ENCODE data around the gene TGFB2.
A peak's percentile ranks its signal among the peaks of the same experiment; 100 is the strongest.

The TGFB2 gene

GRCh38 chr1:218380125-218380977, 35.2 kb downstream of the TGFB2 start:
- H3K4me3 ChIP-seq (ENCODE audit: low read depth, low read length) = no peak overlapping the region
- TF ChIP-seq CTCF (IDR thresholded peaks at IDR 0.05; ENCODE audit: low read depth, low read length, missing control alignments) = no peak
- in situ Hi-C loops (cut with HindIII; ENCODE audit: low sequenced_read_pairs) = no loop called here
- peak; percentile 83 for DNase-seq (ENCODE audit: low read depth)

DNA sequence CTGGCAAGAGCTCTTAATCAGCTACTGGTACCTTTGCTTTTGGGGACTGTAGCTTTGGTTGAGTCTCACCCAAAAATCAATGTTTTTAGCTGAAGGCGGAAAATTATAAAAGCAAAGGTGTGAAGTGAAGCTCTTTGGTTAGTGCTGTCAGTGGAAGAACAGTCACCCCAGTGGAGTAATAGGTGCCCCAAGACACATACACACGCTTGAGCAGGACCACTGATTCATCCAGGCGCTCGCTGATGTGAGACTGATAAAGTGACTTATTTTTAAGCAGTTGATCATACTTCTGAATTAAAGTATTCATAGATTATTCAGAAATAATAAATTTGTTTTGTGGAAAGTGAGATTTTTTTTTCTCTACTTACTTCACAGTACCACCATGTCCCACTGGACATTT, 37.1 kb downstream of the TGFB2 start:
- no peak overlapping the region for H3K4me3 ChIP-seq (ENCODE audit: low read depth, low read length)
- DNase-seq (ENCODE audit: low read depth) = no peak
- TF ChIP-seq CTCF (IDR thresholded peaks at IDR 0.05; ENCODE audit: low read depth, low read length, missing control alignments) = no peak
- in situ Hi-C loops (cut with HindIII; ENCODE audit: low sequenced_read_pairs) = no loop called here

GRCh38 chr1:218383051-218383450, 37.9 kb downstream of the TGFB2 start:
- in situ Hi-C loops (cut with HindIII; ENCODE audit: low sequenced_read_pairs) = no loop called here
- H3K4me3 ChIP-seq (ENCODE audit: low read depth, low read length) = no peak overlapping the region
- DNase-seq (ENCODE audit: low read depth) = no peak
- TF ChIP-seq CTCF (IDR thresholded peaks at IDR 0.05; ENCODE audit: low read depth, low read length, missing control alignments) = no peak

DNA sequence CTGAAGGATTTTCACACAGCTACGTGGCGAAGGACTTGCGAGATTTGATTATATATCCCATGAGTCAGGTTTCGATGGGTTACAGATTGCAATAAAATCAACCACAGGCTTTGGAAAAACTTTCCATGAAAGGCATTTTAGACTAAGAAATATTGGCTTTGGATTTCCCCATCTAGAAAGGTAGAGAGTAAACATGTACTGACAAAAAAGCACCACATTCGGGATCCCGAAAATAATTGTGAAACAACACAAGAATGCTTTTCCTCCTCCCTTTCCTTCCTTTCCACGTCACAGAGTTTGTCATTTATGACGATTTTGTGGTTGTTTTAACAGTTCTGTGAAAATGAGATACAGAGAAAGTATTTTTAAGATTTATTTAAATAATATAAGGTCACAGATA, 38.5 kb downstream of the TGFB2 start:
- in situ Hi-C loops (cut with HindIII; ENCODE audit: low sequenced_read_pairs) = no loop called here
- TF ChIP-seq CTCF (IDR thresholded peaks at IDR 0.05; ENCODE audit: low read depth, low read length, missing control alignments) = no peak
- DNase-seq (ENCODE audit: low read depth) = no peak
- H3K4me3 ChIP-seq (ENCODE audit: low read depth, low read length) = no peak overlapping the region

- in situ Hi-C loops (cut with HindIII; ENCODE audit: low sequenced_read_pairs) = no loop called here
- no peak for TF ChIP-seq CTCF (IDR thresholded peaks at IDR 0.05; ENCODE audit: low read depth, low read length, missing control alignments)
- DNase-seq (ENCODE audit: low read depth) = no peak
- H3K4me3 ChIP-seq (ENCODE audit: low read depth, low read length) = no peak overlapping the region
Observed at GRCh38 chr1:218384581-218384993, 39.5 kb downstream of the TGFB2 start.

GRCh38 chr1:218388591-218388990, 43.5 kb downstream of the TGFB2 start:
- in situ Hi-C loops (cut with HindIII; ENCODE audit: low sequenced_read_pairs) = no loop called here
- TF ChIP-seq CTCF (IDR thresholded peaks at IDR 0.05; ENCODE audit: low read depth, low read length, missing control alignments) = no peak
- no peak for DNase-seq (ENCODE audit: low read depth)
- H3K4me3 ChIP-seq (ENCODE audit: low read depth, low read length) = no peak overlapping the region
